ENCODE results near the gene IGFBP4. TPM values are rescaled to one million over a fixed set of nuclear protein-coding genes. Genes with fewer than 3 reads are reported as not detected.
A peak's percentile ranks its signal among the peaks of the same experiment; 100 is the strongest.

The IGFBP4 gene
- total RNA-seq, 6 donors from 2014 or later = 80.7 to 524 (median 169) TPM

- no peak overlapping the region for H3K27ac ChIP-seq
- no peaks in the 10 kb centered on the region for H3K27me3 ChIP-seq
- no peaks in the 10 kb centered on the region for H3K9me3 ChIP-seq
- ATAC-seq (ENCODE audit: low FRiP score in 2 of 2) = no peak
- WGBS, 2 donors = 63 to 79% methylated on average over 4 to 5 of the region's 5 CpGs
- H3K36me3 ChIP-seq = no peaks in the 10 kb centered on the region
- H3K4me3 ChIP-seq = no peak overlapping the region
- DNase-seq = no peak
- TF ChIP-seq EP300 (IDR thresholded peaks at IDR 0.05) (no peak), CTCF (IDR thresholded peaks at IDR 0.05) (no peak), POLR2AphosphoS5 (IDR thresholded peaks at IDR 0.05) (no peak), POLR2A (IDR thresholded peaks at IDR 0.05) (no peak)
- H3K4me1 ChIP-seq = peaks cover 3 to 12% (median 8%) of the 10 kb centered on the region in 4 donors
Observed at GRCh38 chr17:40436636-40437035, 6.6 kb upstream of the IGFBP4 start.

DNA sequence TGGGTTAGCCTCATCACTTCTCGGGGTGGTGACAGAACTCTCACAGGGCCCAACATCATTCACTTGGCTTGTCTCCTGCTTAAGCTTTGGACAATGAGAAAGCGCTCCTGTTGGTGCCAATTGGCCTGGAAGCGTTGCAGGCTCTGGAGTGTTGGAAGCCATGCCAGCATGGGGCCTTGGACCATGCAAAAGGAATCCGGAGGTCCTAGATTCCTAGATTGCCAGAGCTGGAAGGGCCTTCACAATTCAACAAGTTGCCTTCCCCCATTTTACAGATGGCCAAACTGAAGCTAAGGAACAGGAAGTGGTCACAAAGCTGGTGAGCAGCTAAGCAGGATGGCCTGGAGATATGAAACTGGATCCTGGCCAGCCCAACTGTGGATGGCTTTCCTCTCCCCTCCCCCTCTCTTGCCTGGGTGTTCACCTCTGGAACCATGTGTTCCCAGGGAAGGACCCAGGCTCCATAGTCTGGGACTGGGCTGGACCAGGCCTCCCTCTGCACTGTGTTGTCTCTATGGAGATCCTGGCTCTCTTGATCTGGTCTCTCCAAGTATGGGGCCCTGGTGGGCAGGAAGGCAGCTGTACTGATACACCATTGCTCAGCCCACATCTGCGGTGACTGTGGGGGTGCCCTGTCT lies 6.0 kb upstream of the IGFBP4 start:
- Histone ChIP-seq H3K9me3 (no peaks in the 10 kb centered on the region), H3K27ac (no peak overlapping the region), H3K36me3 (no peaks in the 10 kb centered on the region), H3K27me3 (no peaks in the 10 kb centered on the region), H3K4me3 (no peak overlapping the region), H3K4me1 (peaks cover 4 to 16% (median 11%) of the 10 kb centered on the region in 4 donors)
- TF ChIP-seq CTCF (IDR thresholded peaks at IDR 0.05) = no peak
- TF ChIP-seq POLR2A (IDR thresholded peaks at IDR 0.05) = no peak
- no peak for TF ChIP-seq EP300 (IDR thresholded peaks at IDR 0.05)
- TF ChIP-seq POLR2AphosphoS5 (IDR thresholded peaks at IDR 0.05) = no peak
- 62 to 93% methylated on average over 3 to 5 of the region's 5 CpGs for whole genome bisulfite sequencing, 2 donors
- ATAC-seq (ENCODE audit: low FRiP score in 2 of 2) = peak in 1 of 2 donors; percentile 16
- DNase-seq = no peak

- no peaks in the 10 kb centered on the region for H3K27me3 ChIP-seq
- no peaks in the 10 kb centered on the region for H3K36me3 ChIP-seq
- H3K4me3 ChIP-seq = no peak overlapping the region
- peaks cover 18 to 31% (median 27%) of the 10 kb centered on the region in 4 donors for H3K4me1 ChIP-seq
- ATAC-seq (ENCODE audit: low FRiP score in 2 of 2) = no peak
- H3K27ac ChIP-seq = no peak overlapping the region
- 74 to 76% methylated on average over 3 to 4 of the region's 4 CpGs for WGBS, 2 donors
- H3K9me3 ChIP-seq = no peaks in the 10 kb centered on the region
- TF ChIP-seq POLR2A (IDR thresholded peaks at IDR 0.05) (no peak), EP300 (IDR thresholded peaks at IDR 0.05) (no peak), CTCF (IDR thresholded peaks at IDR 0.05) (no peak), POLR2AphosphoS5 (IDR thresholded peaks at IDR 0.05) (no peak)
- DNase-seq = no peak
Observed at GRCh38 chr17:40440166-40440565, 3.1 kb upstream of the IGFBP4 start.

- ATAC-seq (ENCODE audit: low FRiP score in 2 of 2) (peak; percentile 15 to 38), DNase-seq (no peak)
- Histone ChIP-seq H3K4me1 (peaks cover 28 to 45% (median 43%) of the 10 kb centered on the region in 4 donors), H3K27ac (peak overlapping the region; percentile 85 to 92 (median 90)), H3K4me3 (peak overlapping the region; percentile 18 to 71 (median 67)), H3K9me3 (no peaks in the 10 kb centered on the region), H3K27me3 (no peaks in the 10 kb centered on the region), H3K36me3 (no peaks in the 10 kb centered on the region)
- WGBS, 2 donors = 22 to 34% methylated on average over 27 to 29 of the region's 29 CpGs
- TF ChIP-seq POLR2AphosphoS5 (IDR thresholded peaks at IDR 0.05) = no peak
- peak in 1 of 6 experiments; percentile 32 for TF ChIP-seq CTCF (IDR thresholded peaks at IDR 0.05)
- no peak for TF ChIP-seq EP300 (IDR thresholded peaks at IDR 0.05)
- no peak for TF ChIP-seq POLR2A (IDR thresholded peaks at IDR 0.05)
Observed at GRCh38 chr17:40442392-40443195, 656 bp upstream of the IGFBP4 start.
